ENCODE measurements around the gene IL18R1. TPM values are rescaled to one million over a fixed set of nuclear protein-coding genes. Genes with fewer than 3 reads are reported as not detected.

IL18R1 gene
- total RNA-seq, 1 donor from 2014 or later = 1.8 TPM

DNA sequence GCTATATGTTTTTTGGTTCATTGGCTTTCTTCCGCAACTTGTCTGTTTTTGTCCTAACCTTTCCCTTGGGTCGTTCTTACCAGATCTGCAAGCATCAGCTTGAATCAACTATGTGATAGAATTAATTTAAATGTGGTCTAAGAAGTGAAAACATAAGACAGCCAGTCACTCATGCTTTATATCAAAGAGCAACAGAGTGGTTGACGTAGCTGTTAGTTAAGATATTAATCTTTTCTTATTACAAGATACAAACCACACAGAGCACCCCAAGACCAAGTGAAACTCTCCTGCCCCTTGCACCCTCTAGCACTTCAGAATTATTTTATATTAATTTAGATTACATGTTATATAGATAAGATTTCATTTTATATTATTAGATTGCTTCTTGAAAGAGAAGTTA is 82.5 kb downstream of the IL18R1 start:
- Histone ChIP-seq H3K9me3 (replicated peaks) (no peaks in the 10 kb centered on the region), H3K4me3 (no peak overlapping the region), H3K27ac (replicated peaks) (no peak overlapping the region), H3K36me3 (no peaks in the 10 kb centered on the region), H3K27me3 (ENCODE audit: low read depth) (no peaks in the 10 kb centered on the region), H3K4me1 (peaks cover 9% of the 10 kb centered on the region)
- TF ChIP-seq CTCF (IDR thresholded peaks at IDR 0.05; ENCODE audit: borderline replicate concordance) = no peak
- intact Hi-C loops (cut with micrococcal nuclease) = no loop called here
- DNase-seq = no peak

DNA sequence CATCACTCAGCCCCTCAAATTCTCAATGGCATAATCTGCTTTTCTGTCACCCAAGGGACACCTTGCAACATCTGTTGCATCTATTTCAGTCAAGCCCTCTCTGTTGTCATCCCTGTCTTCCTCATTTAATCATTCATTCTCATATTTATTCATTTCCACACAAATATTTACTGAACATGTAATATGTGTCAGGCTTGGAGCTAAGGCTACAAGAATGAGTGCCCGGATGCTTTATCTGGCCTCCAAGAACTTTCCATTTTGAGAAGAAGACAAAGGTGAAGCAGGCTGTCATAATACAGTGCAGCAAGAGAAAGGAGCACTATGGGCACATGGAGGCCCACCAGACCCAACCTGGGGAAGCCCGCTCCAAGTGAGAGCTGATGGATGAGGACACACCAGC is 83.0 kb downstream of the IL18R1 start:
- no peak for DNase-seq
- no peak for TF ChIP-seq CTCF (IDR thresholded peaks at IDR 0.05; ENCODE audit: borderline replicate concordance)
- Histone ChIP-seq H3K9me3 (replicated peaks) (no peaks in the 10 kb centered on the region), H3K4me3 (no peak overlapping the region), H3K36me3 (no peaks in the 10 kb centered on the region), H3K27me3 (ENCODE audit: low read depth) (no peaks in the 10 kb centered on the region), H3K4me1 (peaks cover 11% of the 10 kb centered on the region), H3K27ac (replicated peaks) (no peak overlapping the region)
- intact Hi-C loops (cut with micrococcal nuclease) = no loop called here

GRCh38 chr2:102439065-102439695 is 83.6 kb downstream of the IL18R1 start:
- no peak overlapping the region for H3K27ac ChIP-seq (replicated peaks)
- intact Hi-C loops (cut with micrococcal nuclease) = no loop called here
- H3K27me3 ChIP-seq (ENCODE audit: low read depth) = peaks cover 2% of the 10 kb centered on the region
- no peak overlapping the region for H3K4me3 ChIP-seq
- H3K4me1 ChIP-seq = peaks cover 11% of the 10 kb centered on the region
- H3K9me3 ChIP-seq (replicated peaks) = no peaks in the 10 kb centered on the region
- DNase-seq = no peak
- no peaks in the 10 kb centered on the region for H3K36me3 ChIP-seq
- TF ChIP-seq CTCF (IDR thresholded peaks at IDR 0.05; ENCODE audit: borderline replicate concordance) = no peak

DNA sequence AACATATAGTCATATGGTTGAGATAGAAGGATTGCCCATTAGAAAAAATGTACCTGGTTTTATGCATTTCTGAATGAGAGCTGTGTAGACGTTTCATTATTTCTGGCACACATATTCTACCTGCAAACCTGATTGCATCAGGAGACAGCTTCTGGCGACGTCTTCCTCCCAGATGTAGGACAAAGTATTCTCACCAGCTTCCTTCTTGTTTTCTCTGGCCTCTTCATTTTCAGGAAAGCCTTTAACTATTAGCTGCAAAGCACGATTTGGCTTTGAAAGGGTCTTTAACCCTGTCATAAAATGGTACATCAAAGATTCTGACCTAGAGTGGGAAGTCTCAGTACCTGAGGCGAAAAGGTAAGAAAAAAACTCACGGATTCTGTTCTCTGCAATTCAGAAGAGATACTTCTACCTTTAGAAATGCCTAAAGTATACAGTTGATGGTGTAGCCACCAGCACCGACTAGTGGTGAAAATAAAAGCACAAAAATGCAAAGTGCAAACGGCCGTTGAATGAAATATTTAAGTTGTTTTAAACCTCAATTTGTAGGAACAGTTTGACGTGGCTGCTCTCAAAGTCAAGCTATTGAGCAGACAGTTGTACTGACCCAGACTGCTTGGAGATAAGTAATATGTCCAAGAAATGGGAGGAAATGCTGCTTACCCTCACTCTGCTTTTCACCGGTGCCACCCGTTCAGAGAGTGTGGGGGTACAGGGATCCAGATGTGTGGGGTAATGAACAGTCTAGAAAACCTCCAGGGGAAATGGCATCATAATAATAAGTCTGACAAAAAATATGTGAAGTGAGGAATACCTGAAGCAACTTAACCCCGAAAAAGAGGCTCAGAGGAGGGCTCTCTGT is 87.6 kb downstream of the IL18R1 start:
- Histone ChIP-seq H3K27me3 (ENCODE audit: low read depth) (peaks cover 7% of the 10 kb centered on the region), H3K4me1 (peaks cover 5% of the 10 kb centered on the region), H3K27ac (replicated peaks) (no peak overlapping the region), H3K4me3 (no peak overlapping the region), H3K36me3 (no peaks in the 10 kb centered on the region), H3K9me3 (replicated peaks) (no peaks in the 10 kb centered on the region)
- DNase-seq = no peak
- intact Hi-C loops (cut with micrococcal nuclease) = loop anchor here (10.0 kb wide), 1 partner anchor 548 kb away; no protein-coding TSS in a partner anchor
- TF ChIP-seq CTCF (IDR thresholded peaks at IDR 0.05; ENCODE audit: borderline replicate concordance) = peak; percentile 71

DNA sequence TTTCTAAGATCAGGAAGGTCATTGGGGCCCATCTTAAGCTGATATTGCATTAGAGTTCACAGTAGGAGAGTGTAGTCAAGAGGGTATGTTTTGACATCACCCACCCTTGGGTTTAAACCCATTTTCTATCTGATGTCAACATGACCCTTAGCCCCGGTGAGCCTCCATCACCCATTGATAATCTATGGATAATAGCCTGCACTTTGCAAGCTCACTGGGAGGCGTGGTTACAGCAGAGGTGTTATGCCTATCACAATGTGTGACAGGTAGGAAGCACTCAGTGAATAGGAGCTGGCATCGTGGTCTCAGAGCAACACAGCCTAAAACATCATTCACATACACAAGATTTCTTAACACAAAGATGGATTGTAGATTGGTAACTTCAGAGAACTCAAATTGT is 88.6 kb downstream of the IL18R1 start:
- Histone ChIP-seq H3K27me3 (ENCODE audit: low read depth) (peaks cover 7% of the 10 kb centered on the region), H3K27ac (replicated peaks) (no peak overlapping the region), H3K4me1 (peaks cover 5% of the 10 kb centered on the region), H3K4me3 (no peak overlapping the region), H3K9me3 (replicated peaks) (no peaks in the 10 kb centered on the region), H3K36me3 (no peaks in the 10 kb centered on the region)
- intact Hi-C loops (cut with micrococcal nuclease) = loop anchor here (10.0 kb wide), 1 partner anchor 549 kb away; no protein-coding TSS in a partner anchor
- DNase-seq = no peak
- no peak for TF ChIP-seq CTCF (IDR thresholded peaks at IDR 0.05; ENCODE audit: borderline replicate concordance)

Data from left ventricle myocardium inferior (tissue), 1 donor.